ENCODE measurements around the gene PLXNA2.

PLXNA2 gene, protein sequence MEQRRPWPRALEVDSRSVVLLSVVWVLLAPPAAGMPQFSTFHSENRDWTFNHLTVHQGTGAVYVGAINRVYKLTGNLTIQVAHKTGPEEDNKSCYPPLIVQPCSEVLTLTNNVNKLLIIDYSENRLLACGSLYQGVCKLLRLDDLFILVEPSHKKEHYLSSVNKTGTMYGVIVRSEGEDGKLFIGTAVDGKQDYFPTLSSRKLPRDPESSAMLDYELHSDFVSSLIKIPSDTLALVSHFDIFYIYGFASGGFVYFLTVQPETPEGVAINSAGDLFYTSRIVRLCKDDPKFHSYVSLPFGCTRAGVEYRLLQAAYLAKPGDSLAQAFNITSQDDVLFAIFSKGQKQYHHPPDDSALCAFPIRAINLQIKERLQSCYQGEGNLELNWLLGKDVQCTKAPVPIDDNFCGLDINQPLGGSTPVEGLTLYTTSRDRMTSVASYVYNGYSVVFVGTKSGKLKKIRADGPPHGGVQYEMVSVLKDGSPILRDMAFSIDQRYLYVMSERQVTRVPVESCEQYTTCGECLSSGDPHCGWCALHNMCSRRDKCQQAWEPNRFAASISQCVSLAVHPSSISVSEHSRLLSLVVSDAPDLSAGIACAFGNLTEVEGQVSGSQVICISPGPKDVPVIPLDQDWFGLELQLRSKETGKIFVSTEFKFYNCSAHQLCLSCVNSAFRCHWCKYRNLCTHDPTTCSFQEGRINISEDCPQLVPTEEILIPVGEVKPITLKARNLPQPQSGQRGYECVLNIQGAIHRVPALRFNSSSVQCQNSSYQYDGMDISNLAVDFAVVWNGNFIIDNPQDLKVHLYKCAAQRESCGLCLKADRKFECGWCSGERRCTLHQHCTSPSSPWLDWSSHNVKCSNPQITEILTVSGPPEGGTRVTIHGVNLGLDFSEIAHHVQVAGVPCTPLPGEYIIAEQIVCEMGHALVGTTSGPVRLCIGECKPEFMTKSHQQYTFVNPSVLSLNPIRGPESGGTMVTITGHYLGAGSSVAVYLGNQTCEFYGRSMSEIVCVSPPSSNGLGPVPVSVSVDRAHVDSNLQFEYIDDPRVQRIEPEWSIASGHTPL (N-terminal part only)

DNA sequence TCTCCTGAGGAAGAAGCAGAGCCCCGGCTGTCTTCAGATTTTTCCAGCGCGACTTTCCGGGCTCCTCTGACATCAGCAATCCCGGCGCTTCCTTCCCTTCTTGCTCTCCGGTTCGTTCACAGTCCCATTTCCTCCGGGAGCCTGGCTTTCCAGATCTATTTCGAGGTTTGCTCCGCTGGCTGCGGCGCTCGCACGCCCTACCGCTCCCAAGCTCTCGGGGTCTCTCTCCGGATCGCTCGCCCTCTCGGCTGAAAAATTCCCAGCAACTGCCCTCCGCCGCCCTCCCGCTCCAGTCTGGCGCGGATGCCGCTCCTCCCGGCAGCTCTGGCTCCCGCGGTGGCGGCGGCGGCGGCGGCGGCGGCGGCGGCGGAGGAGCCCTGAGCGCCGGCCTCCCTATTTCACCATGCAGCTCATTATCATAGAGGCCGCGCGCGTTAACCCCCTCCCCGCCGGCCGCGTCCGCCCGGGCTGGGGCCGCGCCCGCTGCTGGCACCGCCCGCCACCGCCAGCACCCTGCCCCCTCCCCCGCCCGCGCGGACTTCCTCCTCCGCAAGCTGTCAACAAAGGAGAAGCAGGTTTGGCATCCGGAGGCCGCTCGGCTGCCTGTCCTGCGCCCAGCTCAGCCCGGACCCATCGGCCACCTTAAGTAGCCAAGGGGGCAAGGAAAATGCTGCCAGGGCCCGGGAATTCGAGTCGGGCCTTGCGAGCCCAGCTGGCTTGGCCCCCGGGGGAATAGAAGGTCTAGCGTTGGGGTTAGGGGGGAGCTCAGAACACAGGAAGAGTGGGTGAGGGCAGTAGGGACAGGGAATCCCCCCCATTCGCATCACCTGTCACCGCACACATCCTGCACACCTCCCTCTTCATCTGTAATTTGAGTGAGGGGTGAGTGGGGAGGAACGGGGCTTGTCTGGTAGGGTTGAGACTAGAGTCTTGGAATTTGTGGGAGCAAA is at the start of gene PLXNA2:
PLXNA2 (minus strand) TSS at position 418 of the 950 bp plus-strand sequence. CDS start 26,462 bp downstream, outside the sequence.
- peak; percentile 79 for DNase-seq

DNA sequence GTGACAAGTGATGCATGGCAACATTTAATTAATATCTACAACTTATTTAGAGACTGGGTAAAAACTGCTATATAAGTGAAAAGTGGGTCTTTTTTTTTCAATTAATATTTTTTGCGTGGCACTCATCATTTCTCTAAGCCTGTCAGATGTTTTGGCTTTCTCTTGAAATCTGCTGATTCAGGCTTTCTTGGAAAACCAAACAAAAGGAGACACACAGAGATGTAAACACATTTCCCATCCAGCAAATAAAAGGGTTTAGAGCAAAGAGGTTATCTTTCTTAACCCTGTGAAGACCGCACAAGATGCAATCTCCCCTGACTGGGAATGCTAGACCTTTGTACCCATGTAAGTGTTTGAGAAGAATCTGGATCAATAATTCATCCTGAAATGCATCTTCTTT is 48.7 kb upstream of the PLXNA2 start:
- DNase-seq = no peak

DNA sequence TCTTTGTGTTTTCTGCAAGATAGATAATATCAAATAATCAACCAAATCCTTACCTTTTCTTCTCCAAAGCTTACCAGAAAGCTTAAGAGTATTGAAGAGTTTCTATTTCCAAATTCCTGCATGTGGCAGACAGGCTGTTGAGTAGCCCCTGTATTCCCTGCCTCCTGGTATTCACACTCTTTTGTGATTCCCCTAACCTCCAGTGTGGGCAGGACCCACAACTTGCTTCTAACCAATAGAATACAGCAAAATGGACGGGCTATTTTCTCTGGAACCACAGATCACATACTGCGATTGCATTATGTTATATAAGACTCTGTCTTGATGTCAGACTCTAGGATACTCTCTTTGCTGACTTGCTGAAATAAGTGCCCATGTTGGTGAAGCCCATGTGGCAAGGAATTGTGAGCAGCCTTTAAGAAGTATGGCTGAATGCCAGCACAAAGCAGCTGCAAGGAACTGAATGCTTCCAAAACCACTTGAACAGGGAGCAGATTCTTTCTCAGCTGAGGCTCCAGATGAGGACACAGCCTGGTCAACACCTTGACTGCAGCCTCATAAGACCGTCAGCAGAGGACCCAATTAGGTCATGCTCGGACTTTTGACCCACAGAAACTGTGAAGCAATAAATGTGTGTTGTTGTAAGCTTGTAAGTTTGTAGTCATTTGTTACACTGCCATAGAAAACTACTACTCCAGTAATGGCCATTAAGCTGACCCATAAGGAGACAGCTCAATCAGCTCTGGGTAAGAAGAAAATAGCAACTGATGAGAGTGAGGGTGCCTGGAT is 47.9 kb upstream of the PLXNA2 start:
- DNase-seq = no peak

DNA sequence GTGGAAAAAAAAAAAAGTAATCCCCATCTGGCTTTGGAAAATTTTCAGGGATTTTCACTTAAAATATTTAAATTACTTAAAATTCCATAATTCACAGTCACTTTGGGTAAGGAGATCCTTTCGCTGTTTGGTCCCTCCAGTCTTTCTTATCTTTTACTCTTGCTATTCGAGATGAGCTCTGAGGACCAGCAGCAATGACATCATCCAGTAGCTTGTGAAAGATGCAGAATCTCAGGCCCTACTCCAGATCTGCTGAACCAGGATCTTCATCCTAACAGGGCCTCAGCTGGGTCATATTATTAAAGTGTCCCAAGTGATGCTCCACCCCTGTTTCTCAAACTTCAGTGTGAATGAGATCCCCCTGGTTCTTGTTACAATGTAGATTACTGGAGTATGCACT is 46.9 kb upstream of the PLXNA2 start:
- no peak for DNase-seq

DNA sequence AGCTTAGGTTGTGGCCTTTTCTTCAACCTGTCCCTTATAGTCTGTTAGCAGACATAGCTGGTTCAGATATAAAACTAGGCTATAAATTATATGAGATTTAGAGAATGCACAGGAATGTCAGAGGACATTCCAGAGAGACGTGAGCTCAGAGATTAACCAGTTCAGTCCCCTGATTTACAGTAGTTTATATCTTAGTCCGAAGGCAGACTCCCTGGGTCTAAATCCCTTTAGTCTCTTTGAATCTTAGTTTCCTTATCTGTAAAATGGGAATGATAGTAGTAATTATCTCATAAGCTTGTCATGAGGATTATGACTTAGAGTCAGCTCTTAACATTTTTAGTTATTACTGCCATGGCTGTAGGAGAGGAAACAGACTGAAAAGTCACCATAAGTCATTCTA is 45.5 kb upstream of the PLXNA2 start:
- no peak for DNase-seq

DNA sequence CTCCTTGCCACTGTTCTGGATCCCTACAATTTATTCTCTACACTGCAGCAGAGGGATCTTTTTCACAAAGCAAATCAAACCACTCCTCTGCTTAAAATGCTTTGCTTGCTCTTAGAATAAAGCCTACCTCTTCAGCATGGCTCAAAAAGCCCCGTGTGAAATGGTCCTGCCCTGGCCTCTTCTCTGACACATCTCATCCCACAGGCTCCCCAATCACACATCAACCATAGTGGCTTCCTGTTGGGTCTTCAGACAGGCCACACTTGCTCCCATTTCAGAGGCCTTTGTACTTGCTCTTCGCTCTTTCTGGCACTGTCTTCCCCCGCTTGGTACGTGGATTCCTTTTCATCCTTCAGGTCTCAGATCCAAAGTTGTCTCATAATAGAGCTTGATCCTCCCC is 44.3 kb upstream of the PLXNA2 start:
- no peak for DNase-seq

DNA sequence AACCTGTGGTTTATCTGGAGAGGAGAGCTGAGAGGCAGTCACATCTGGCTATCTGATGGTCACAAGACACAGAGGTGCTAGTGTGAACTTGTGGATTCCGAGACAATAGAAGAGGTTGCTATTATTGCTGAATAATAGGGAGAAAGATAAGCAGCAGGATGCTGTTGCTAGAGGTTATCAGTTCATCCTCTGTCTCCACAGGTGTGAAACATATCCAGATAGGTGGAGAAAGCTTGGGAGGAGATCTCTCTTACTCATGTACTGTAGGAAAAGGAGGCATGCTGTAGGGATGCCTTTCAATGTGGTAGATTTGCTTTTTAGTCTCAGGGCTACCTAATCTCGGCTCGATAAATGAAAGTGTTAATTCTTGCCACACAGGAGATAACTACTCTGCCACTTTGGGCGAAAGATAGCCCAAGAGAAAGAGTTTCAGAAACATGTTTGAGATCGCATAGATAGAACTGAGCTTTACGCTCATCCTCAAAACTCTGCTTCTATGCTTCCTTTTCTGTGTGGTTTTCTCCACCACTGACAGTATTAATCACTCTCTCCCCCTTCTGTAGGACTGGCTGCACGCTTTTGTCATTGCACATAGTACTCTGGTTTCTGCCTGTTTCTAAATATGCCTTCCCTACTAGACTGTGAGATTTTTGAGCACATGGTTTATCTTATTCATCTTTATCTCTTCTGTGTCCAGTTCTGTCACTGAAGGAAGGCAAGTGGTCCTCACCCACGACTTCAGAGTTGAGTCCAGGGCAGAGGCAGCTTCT is 36.7 kb upstream of the PLXNA2 start:
- DNase-seq = no peak

DNA sequence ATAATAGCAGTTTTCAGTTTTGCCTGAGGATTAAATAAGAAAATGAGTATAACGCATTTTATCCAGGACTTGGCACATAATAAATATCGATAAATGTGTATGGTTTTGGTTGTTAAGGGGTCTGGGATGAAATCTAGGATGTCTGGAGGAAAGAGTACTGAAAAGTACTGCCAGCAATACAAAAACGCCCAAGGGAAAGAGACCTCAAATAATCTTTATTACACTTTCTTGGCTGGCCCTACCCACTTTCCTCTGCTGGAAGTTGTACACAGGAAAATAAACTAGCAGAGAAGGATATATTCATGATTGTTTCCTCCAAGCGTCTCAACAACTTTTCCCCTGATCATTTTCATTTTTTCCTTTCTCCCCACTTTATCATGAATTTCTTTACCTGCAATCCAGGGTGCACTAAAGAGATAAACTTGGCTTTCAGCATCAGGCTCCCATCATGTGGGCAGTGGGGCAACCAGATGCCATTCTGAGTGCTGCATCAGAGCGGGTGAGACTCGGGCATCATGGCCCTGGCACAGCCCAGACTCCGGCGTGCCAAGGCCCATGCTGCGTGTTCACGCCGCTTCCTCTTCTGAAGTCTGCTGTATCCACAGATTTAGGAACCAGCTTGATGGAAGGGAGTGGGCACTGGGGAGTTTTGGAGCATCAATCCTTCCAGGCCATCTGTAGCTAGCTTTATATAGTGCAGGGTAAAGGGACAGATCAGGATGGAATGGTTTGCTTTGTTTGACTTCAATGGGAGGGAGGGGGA is 35.8 kb upstream of the PLXNA2 start:
- DNase-seq = no peak

DNA sequence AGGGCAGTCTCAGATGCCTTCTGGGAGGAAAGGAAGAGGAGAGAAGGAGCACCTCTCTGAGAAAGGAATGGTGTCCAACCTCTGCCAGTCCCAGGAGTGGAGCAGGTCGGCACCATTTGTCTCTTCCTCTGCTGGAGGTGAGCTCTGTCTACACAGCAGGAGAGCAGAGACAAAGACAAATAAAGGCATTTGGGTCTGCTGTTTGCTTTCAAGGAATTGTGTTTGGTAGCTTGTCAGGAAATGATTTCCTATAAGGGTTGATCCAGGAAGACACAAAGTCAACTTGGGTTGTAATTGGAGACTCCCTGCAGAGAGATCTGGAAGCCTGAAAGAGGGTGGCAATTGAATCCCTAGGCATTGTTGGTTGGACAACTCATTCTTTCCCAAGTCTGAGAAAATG is 34.5 kb upstream of the PLXNA2 start:
- no peak for DNase-seq

DNA sequence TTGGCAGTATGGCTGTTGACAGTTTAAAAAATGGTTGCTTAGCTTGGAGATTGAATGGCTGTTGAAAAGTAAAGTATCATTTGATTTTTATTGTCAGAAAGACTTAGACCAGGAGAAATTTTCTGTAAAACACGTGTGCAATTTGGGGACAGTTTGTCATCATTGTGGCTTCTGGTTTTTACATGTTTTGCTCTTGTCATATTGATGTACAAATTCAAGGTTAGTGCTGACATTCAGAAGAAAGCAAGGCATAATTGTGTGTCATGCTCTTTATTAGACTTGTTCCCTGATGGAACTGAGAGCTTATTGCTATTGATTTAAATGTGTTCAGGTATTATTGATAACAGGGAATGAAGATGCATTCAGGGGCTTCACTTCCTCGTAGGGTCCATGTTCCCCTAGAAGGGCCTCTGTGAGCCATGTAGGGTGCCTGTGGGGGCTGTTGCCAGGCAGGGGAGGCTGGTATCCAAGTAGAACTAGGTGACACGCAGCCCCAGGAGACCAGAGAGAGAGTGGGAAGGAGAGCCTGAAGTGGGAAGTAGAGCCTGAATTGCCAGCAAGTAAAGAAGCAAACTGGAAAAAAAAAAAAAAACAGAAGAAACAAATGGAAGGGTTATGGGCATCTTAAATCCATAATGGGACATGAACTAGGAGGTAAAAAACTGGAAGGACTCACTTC is 32.7 kb upstream of the PLXNA2 start:
- DNase-seq = no peak

DNA sequence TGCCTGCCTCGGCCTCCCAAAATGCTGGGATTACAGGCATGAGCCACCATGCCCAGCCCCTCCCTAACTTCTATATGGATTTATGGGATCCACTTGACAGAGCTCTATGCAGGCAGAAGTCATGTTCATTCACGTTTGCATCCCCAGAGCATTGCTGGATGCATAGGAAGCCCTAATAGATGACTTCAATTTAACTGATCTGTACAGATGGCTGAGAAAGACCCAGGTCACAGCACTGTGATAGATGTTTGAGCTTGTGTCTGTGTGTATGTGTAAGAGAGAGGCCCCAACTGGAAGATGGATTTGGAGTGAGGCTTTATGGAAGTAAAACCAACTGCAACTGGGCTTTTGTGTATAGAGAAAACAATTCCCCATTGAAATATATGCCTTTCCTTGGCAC is 30.9 kb upstream of the PLXNA2 start:
- DNase-seq = no peak

DNA sequence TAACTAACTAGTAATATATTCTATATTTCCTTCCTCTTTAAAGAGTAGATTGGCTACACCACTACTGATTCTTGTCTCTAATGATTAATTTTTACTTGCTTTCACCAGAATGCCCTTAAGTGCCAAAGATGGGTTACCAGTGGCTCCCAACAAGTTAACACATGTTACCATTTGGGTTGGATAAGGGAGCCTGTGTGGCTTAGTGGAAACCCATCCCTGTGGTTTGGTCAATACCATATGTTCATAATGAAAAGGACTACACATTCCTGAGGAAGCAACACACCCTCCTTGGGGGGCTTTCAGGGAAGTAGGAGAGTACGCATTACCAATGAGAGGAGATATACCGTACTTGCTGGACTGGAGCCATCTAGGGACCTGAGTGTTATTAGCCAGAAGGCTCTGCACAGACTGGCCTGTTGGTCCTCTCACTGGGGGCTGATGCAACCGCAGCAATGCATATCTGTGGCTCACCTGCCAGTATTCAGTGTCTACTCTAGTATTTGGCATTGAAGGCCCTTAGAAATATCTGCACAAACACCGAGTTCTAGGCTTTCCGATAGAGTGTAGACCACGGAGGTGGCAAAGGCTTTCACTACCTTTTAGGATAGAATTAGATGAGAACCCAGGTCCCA is 29.3 kb upstream of the PLXNA2 start:
- no peak for DNase-seq

DNA sequence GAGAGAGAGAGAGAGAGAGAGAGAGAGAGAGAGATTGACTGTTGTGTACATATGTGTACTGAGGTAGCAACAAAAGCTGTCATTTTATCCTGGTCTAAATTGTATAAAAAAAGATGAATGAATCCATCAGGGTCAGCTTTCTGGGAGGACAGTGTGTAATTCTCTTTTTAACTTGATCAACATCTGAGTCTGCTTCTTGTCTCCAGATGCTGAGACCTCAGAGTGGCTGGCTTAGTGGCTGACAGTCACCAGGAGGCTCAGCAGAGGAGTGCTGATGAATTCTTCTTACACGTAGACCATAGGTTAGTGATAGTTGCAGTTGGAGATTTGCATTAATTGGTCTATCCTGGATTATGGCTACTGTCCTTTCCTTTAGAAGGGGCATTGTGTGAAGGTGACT is 28.5 kb upstream of the PLXNA2 start:
- DNase-seq = no peak

DNA sequence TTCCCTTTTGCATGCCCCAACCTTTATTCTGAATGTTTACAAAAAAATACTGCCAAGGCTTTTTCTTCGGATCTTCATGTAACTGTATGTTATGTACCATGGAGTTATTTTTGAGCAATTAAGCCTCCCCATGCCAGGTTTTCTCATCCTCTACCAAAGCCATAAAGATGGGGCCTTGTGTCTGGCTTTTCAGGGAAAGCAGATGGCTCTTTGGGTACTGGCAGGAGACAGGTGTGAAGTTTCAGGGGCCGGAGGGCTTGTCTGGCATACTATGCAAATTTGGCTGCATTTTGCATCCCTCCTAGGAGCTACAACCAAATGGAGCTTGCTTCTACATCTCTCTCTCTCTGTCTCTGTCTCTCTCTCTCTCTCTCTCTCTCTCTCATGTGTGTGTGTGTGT is 28.1 kb upstream of the PLXNA2 start:
- DNase-seq = no peak

DNA sequence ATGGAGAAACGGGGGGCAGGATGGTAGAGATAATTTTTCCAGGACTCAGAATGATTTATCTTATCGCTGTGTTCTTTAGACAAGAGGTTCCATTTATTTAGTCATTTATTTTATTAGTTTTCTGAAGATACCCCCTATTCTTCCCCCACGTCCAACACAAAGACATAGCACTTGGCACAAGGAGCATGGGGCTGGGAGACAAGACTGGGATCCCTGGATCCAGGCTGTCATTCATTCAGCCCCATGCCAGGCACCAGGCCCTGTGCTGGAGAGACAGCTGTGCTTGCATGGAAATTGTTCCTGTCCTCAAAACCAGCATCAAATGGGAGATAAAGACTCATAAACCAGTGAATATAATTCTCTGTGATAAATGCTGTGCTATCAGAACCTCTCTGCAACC is 27.1 kb upstream of the PLXNA2 start:
- DNase-seq = no peak

DNA sequence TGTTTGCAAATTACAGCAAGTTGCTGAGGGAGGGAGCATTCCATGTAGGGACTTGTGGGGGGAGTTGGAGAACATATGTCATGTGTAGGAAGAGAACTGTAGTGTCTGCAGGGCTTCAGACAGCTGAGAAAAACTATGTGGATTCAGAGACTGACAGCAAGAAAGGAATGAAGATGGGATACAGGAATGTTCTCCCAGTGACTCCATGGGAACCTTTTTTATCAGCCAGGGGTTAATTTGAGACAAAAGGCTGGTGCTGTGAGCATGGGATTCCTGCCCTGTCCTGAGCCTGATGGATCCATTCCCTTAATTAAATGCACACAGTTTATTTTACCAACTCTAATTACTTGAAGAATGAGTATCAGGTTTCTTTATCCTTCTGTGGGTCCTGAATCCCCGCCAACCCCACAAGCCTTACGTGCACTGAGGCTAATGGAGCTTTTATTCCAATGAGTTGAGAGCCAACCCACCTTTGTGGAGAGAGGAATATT is 26.5 kb upstream of the PLXNA2 start:
- DNase-seq = no peak

DNA sequence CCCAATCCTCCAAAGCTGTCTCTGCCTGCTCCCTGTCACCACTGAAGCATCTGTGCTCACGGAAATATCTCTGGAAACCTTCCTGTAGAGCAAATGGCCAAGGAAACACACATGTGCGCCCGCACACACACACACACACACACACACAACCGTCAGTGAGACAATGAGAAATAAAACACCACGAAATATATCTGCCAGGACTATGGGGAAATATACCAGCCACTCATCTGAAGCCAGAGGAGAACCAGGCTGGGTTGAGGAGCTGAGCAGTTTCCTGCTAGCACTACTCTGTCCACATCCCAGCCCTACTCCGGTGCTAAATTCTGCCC is 25.1 kb upstream of the PLXNA2 start:
- no peak for DNase-seq

DNA sequence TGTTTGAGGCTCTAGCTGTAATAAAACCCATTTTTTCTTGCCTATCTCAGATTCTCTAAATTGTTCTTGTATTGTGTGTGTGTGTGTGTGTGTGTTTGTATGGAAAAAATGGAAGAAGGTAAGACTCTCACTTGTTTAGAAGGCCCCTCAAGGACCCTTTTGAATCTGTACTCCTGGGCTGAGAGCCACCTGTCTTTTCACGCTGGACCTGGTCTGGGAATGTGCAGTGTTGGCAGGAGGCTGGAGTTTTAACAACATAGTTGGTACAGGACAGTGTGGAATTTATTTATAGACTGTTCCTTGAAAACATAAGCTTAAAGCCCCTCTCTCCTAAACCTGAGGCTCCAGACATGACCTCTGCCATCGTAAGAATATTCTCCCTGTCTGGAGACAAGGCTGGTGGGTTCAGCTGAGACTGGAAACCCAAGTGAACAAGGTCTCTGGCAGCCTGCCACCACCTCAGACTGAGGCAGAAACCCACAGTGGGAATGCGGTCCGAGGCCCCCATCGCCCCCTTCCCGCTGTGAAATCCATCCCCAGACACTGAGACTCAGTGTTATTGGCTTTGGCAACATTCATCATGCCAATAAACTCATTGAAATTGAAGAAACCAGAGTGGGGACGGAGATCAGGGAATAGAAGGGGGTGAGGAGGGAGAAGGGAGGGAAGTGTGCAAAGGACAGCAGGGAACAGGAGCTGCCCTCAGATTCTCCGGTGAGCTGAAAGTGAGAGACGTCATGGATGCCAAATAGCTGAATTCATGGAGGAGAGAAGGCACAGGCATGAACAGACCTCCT is 24.6 kb upstream of the PLXNA2 start:
- DNase-seq = no peak

All from right hindlimb (tissue), 1 donor.